SK-N-SH (cell line): ENCODE data around the gene KIF16B.

Experiments used
- CTCF ChIP-seq: fragments of 200-600 bp; sonication (generic); IDR thresholded peaks from 2 replicates; pipeline ENCODE4 v1.6.1; 2017; ENCODE audit warnings: antibody characterized with exemption, mild to moderate bottlenecking, moderate library complexity
- EP300 ChIP-seq, 2 experiments: IDR thresholded peaks; 2 replicates each; pipeline versions ENCODE4 v1.4.0 to v1.6.1; 2012; ENCODE audit warnings: borderline replicate concordance in 1 of 2, low read depth in 1 of 2, low read length in 1 of 2
- SMC3 ChIP-seq: IDR thresholded peaks from 2 replicates; pipeline ENCODE4 v1.6.1; 2012; ENCODE audit warnings: low read depth, low read length, improper control_type of control experiment
- TF ChIP-seq, protein P1 (sequence below): fragments of 150-350 bp; IDR thresholded peaks from 2 replicates; pipeline ENCODE4 v1.6.1; 2017; ENCODE audit warnings: antibody characterized with exemption, low read length, low read depth, borderline replicate concordance

DNA sequence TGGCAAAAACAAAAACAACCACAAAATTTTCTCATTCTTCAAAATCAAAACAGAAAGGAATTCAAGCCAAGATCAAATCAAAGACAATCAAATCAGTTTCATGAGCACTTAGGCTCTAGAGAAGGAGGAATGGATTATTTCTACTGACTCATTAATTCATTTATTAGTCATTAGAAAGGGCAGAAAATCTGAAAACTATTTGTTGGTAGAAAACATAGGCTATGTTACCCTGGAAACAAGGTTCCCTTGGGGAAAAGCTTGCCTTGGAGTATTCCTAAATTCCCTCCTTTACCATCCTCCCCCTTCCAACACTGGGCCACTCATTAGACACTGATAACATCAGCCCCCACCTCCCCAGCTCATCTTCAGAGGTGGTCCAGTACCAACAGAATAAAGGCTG lies 17.5 kb downstream of the KIF16B start:
- TF ChIP-seq, protein P1, sequence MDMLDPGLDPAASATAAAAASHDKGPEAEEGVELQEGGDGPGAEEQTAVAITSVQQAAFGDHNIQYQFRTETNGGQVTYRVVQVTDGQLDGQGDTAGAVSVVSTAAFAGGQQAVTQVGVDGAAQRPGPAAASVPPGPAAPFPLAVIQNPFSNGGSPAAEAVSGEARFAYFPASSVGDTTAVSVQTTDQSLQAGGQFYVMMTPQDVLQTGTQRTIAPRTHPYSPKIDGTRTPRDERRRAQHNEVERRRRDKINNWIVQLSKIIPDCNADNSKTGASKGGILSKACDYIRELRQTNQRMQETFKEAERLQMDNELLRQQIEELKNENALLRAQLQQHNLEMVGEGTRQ: no peak
- TF ChIP-seq CTCF (no peak), SMC3 (no peak), EP300 (IDR thresholded peaks at IDR 0.05; ENCODE audit: borderline replicate concordance in 1 of 2, low read depth in 1 of 2, low read length in 1 of 2) (no peak)
